BJ (cell line): ENCODE measurements around the gene GPR27. TPM values are rescaled to one million over a fixed set of nuclear protein-coding genes. Genes with fewer than 3 reads are reported as not detected.

Experiments used
- CTCF ChIA-PET: fragments of 350-600 bp; formaldehyde crosslinking; extraction: SDS; loops from one replicate; lab custom pipeline; 2021; ENCODE audit warnings: antibody characterized with exemption, inconsistent platforms; lab: Yijun Ruan, JAX
- POLR2A ChIA-PET: fragments of 300-600 bp; sonication (Branson Sonifier 250); formaldehyde crosslinking; extraction: SDS; loops from one replicate; lab custom pipeline; 2021; ENCODE audit warnings: antibody characterized with exemption; lab: Charles Lee
- DNase-seq: peaks from one replicate; pipeline ENCODE4 v3.0.0-alpha.2; 2011; ENCODE audit warnings: low read depth
- H3K27me3 ChIP-seq: 2 replicates; pipeline ENCODE4 v1.6.0; 2011; ENCODE audit warnings: low read length; ENCODE audit not compliant: control insufficient read depth, insufficient read depth
- H3K36me3 ChIP-seq: 2 replicates; pipeline ENCODE4 v1.5.1; 2011; ENCODE audit warnings: low read length; ENCODE audit not compliant: control insufficient read depth, insufficient read depth
- H3K4me3 ChIP-seq: 2 replicates; pipeline ENCODE4 v1.5.1; 2011; ENCODE audit warnings: low read depth, mild to moderate bottlenecking, control low read depth, low read length
- CTCF ChIP-seq: IDR thresholded peaks from 2 replicates; pipeline ENCODE4 v1.5.1; 2011; ENCODE audit warnings: low read depth, mild to moderate bottlenecking, control low read depth, inconsistent platforms, low read length, moderate library complexity; ENCODE audit not compliant: insufficient read depth
- polyA plus RNA-seq: library from polyadenylated mRNA; depleted of rRNA; stranded (reverse); fragments of >200 nt; gene quantifications from 2 replicates; pipeline ENCODE4 v1.2.3, GENCODE V29; 2011

The GPR27 gene
- polyA plus RNA-seq, 1 experiment = 0.02 TPM

- CTCF ChIA-PET = interaction anchor here (0.9 kb wide), 1 partner anchor 31 kb away, joined by 3 read pairs; no protein-coding TSS in a partner anchor
- H3K36me3 ChIP-seq = no peaks in the 10 kb centered on the region
- DNase-seq = no peak
- H3K4me3 ChIP-seq = no peak overlapping the region
- no peak for TF ChIP-seq CTCF
- POLR2A ChIA-PET = no interaction called here
- peaks cover 8% of the 10 kb centered on the region for H3K27me3 ChIP-seq
Observed at GRCh38 chr3:71760140-71760539, 6.5 kb downstream of the GPR27 start.

- ChIA-PET POLR2A (no interaction called here), CTCF (interaction anchor here (0.7 to 1.1 kb wide), 2 partner anchors 35 to 1107 kb away, joined by 3 read pairs; no protein-coding TSS in a partner anchor)
- no peak for DNase-seq
- H3K36me3 ChIP-seq = no peaks in the 10 kb centered on the region
- H3K27me3 ChIP-seq = no peaks in the 10 kb centered on the region; the same call in none of the 2 replicates
- no peak for TF ChIP-seq CTCF
- H3K4me3 ChIP-seq = no peak overlapping the region
Observed at GRCh38 chr3:71763426-71763825, 9.8 kb downstream of the GPR27 start.

- ChIA-PET POLR2A (interaction anchor here (0.6 kb wide), 1 partner anchor 358 kb away, joined by 3 read pairs; no protein-coding TSS in a partner anchor), CTCF (no interaction called here)
- no peak overlapping the region for H3K4me3 ChIP-seq
- H3K36me3 ChIP-seq = no peaks in the 10 kb centered on the region
- 0 out of 2 replicates have a peak, but pooled peaks cover 2% of the 10 kb centered on the region for H3K27me3 ChIP-seq
- TF ChIP-seq CTCF = no peak
- DNase-seq = no peak
Observed at GRCh38 chr3:71771126-71771525, 17.5 kb downstream of the GPR27 start.

GRCh38 chr3:71771884-71772283 is 18.2 kb downstream of the GPR27 start:
- DNase-seq = no peak
- ChIA-PET CTCF (no interaction called here), POLR2A (no interaction called here)
- TF ChIP-seq CTCF = no peak
- 0 out of 2 replicates have a peak, but pooled peaks cover 2% of the 10 kb centered on the region for H3K27me3 ChIP-seq
- no peak overlapping the region for H3K4me3 ChIP-seq
- H3K36me3 ChIP-seq = no peaks in the 10 kb centered on the region

GRCh38 chr3:71776538-71776937 is 22.9 kb downstream of the GPR27 start:
- no peak for DNase-seq
- no peak for TF ChIP-seq CTCF
- CTCF ChIA-PET = no interaction called here
- H3K4me3 ChIP-seq = no peak overlapping the region
- POLR2A ChIA-PET = no interaction called here
- H3K36me3 ChIP-seq = no peaks in the 10 kb centered on the region
- no peaks in the 10 kb centered on the region for H3K27me3 ChIP-seq
